OCI-LY3 (cell line): ENCODE data around the gene ZBTB43.
"Not testable (repeated sequence)": the region's sequence is repeated elsewhere in the genome, so short reads cannot be mapped to it uniquely, and the experiment has no call there.

Source experiments
- H2AFZ ChIP-seq: fragments of 200-600, 300-600 bp; shearing (Covaris generic); 2 replicates; pipeline ENCODE4 v1.6.0; 2014; ENCODE audit warnings: antibody characterized with exemption, low read depth, low read length
- H3K27ac ChIP-seq: fragments of 200-600, 300-600 bp; sonication (generic); 2 replicates; pipeline ENCODE4 v1.5.1; 2014; ENCODE audit warnings: mild to moderate bottlenecking, low read length, moderate library complexity, mixed read lengths
- H3K27me3 ChIP-seq: fragments of 200-600, 300-600 bp; sonication (generic); 2 replicates; pipeline ENCODE4 v1.6.1; 2014; ENCODE audit warnings: low read depth, low read length, mixed read lengths
- H3K36me3 ChIP-seq: fragments of 200-600, 300-600 bp; sonication (generic); replicated peaks from 2 replicates; pipeline ENCODE3; 2014; ENCODE audit warnings: low read depth, low read length, mixed read lengths
- H3K4me1 ChIP-seq: fragments of 300-600, 200-600 bp; sonication (generic); 2 replicates; pipeline ENCODE4 v1.6.1; 2014; ENCODE audit warnings: low read length, mixed read lengths
- H3K4me2 ChIP-seq: fragments of 200-600, 300-600 bp; sonication (generic); 2 replicates; pipeline ENCODE4 v1.6.1; 2014; ENCODE audit warnings: low read length, mixed read lengths
- H3K4me3 ChIP-seq: fragments of 300-600, 200-600 bp; sonication (generic); 2 replicates; pipeline ENCODE4 v1.5.1; 2014; ENCODE audit warnings: antibody characterized with exemption, mild to moderate bottlenecking, low read length, moderate library complexity
- H3K79me2 ChIP-seq: fragments of 300-600, 200-600 bp; shearing (Covaris generic); 2 replicates; pipeline ENCODE4 v1.6.1; 2014; ENCODE audit warnings: mild to moderate bottlenecking, low read length, mixed read lengths
- H3K9ac ChIP-seq: fragments of 300-600, 200-600 bp; shearing (Covaris generic); 2 replicates; pipeline ENCODE4 v1.6.0; 2014; ENCODE audit warnings: mild to moderate bottlenecking, low read length, moderate library complexity
- H3K9me3 ChIP-seq: fragments of 200-600, 300-600 bp; shearing (Covaris generic); 2 replicates; pipeline ENCODE4 v1.6.1; 2014; ENCODE audit warnings: low read length, mixed read lengths; ENCODE audit not compliant: insufficient read depth
- H4K20me1 ChIP-seq: fragments of 200-600, 300-600 bp; sonication (generic); 2 replicates; pipeline ENCODE4 v1.6.1; 2016; ENCODE audit warnings: low read length, mixed read lengths; ENCODE audit not compliant: insufficient read depth
- EZH2phosphoT487 ChIP-seq: fragments of 200-600 bp; shearing (Covaris generic); IDR thresholded peaks from 2 replicates; pipeline ENCODE4 v1.6.1; 2018; ENCODE audit warnings: antibody characterized with exemption, mixed run types, low read depth
- TF ChIP-seq, protein P1 (sequence below): fragments of 200-600, 300-600 bp; sonication (generic); IDR thresholded peaks from 2 replicates; pipeline ENCODE4 v1.5.1; 2014; ENCODE audit warnings: antibody characterized with exemption, low read length, low read depth

ZBTB43 gene

DNA sequence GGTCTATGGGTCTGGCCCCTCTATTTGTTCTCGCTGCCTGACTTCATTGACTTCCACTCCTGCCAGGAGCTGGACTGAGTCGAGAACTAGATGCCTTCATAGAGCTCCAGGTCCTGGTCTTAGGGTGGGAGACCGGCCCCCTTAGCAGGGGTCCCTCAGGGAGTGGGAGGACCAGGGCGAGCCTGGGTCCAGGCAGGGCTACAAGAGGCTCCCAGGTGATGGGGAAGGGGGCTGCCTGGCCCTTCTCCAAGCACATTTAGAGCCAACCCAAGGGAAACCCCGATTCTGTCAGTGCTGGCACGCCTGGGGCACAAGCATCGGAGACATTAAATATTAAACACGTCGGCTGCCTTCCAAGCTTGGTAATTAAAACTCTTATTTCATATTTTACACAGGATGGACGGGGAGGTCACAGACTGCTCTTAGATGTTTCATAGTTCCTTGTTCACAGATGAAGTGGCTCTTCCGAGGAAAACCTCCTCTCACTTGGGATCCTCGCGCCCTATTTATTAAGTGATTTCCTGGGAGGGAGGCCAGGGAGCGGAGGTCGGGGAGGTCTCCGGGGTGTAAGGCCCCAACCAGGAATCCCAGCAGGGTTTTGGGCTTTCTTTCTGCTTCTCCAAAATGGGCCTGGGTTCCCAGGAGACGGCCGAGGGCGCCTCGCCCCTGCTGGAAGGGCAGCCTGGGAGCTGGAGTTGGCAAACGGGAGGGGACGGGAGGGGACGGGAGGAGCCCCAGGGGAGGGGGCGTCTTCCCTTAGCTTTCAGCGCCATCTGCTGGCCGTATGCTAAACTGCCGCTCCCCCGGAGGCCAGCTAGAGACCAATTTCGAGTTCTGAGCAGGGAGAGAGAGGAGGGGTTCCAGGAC, 23.4 kb upstream of the ZBTB43 start:
- Histone ChIP-seq H3K36me3 (no peaks in the 10 kb centered on the region), H3K4me3 (peak overlapping the region; percentile 76), H4K20me1 (no peaks in the 10 kb centered on the region), H3K27me3 (peaks cover under 1% of the 10 kb centered on the region; the same call in 1 of the 2 replicates), H2AFZ (peak overlapping the region; percentile 98), H3K27ac (no peak overlapping the region), H3K4me2 (peak overlapping the region; percentile 79), H3K9ac (peak overlapping the region; percentile 64), H3K9me3 (no peaks in the 10 kb centered on the region), H3K4me1 (peaks cover 5% of the 10 kb centered on the region; the same call in 1 of the 2 replicates), H3K79me2 (no peaks in the 10 kb centered on the region)
- no peak for TF ChIP-seq EZH2phosphoT487
- TF ChIP-seq, protein P1, sequence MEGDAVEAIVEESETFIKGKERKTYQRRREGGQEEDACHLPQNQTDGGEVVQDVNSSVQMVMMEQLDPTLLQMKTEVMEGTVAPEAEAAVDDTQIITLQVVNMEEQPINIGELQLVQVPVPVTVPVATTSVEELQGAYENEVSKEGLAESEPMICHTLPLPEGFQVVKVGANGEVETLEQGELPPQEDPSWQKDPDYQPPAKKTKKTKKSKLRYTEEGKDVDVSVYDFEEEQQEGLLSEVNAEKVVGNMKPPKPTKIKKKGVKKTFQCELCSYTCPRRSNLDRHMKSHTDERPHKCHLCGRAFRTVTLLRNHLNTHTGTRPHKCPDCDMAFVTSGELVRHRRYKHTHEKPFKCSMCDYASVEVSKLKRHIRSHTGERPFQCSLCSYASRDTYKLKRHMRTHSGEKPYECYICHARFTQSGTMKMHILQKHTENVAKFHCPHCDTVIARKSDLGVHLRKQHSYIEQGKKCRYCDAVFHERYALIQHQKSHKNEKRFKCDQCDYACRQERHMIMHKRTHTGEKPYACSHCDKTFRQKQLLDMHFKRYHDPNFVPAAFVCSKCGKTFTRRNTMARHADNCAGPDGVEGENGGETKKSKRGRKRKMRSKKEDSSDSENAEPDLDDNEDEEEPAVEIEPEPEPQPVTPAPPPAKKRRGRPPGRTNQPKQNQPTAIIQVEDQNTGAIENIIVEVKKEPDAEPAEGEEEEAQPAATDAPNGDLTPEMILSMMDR = peak; percentile 95

DNA sequence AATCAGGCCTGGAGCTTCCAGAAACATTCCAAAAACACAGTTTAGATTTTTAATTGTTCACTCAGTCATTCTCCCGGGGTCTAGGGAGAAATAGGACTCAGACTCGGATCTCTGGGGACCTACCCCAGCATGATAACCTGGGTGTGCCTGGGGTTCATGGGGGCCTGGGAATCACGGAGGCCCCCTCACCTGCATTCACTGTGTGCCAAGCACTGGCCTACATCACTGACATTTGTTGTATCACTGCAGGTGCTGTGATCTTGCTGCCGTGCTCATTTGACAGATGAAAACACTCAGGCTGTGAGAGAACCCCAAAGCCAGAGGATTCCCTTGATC, 22.8 kb upstream of the ZBTB43 start:
- peaks cover 5% of the 10 kb centered on the region; the same call in 1 of the 2 replicates for H3K4me1 ChIP-seq
- H3K9me3 ChIP-seq = no peaks in the 10 kb centered on the region
- H3K27me3 ChIP-seq = peaks cover 7% of the 10 kb centered on the region
- no peaks in the 10 kb centered on the region for H3K36me3 ChIP-seq
- H2AFZ ChIP-seq = peak overlapping the region; percentile 36; the same call in 1 of the 2 replicates
- no peaks in the 10 kb centered on the region for H4K20me1 ChIP-seq
- no peak for TF ChIP-seq EZH2phosphoT487
- no peak overlapping the region for H3K9ac ChIP-seq
- no peaks in the 10 kb centered on the region for H3K79me2 ChIP-seq
- H3K27ac ChIP-seq = no peak overlapping the region
- H3K4me3 ChIP-seq = no peak overlapping the region
- peak overlapping the region; percentile 79 for H3K4me2 ChIP-seq

DNA sequence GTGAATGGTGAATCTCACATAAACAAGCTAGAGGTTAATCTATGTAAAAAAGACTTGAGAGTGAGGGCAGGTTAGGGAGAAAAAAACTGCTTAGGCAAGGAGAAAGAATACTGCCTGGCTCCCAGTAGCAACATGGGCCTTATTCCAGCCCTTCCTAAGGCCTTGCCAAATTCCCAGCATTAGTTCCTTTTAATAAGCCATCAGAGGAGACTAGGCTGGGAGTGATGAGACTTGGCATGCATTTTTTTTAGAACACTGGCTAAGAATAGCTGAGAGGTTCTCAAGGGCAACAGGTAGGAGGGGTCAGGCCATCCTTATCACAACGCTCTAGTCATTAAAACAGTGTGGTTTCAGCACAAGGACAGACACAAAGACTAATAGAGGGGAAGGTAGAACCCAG, 20.9 kb upstream of the ZBTB43 start:
- H3K4me2 ChIP-seq = no peak overlapping the region
- no peaks in the 10 kb centered on the region for H3K9me3 ChIP-seq
- H3K36me3 ChIP-seq = no peaks in the 10 kb centered on the region
- no peak overlapping the region for H2AFZ ChIP-seq
- peaks cover 25% of the 10 kb centered on the region for H3K27me3 ChIP-seq
- TF ChIP-seq EZH2phosphoT487 = no peak
- TF ChIP-seq, protein P1 = no peak
- peaks cover 5% of the 10 kb centered on the region; the same call in 1 of the 2 replicates for H3K4me1 ChIP-seq
- H3K79me2 ChIP-seq = no peaks in the 10 kb centered on the region
- H4K20me1 ChIP-seq = no peaks in the 10 kb centered on the region
- H3K4me3 ChIP-seq = no peak overlapping the region
- no peak overlapping the region for H3K9ac ChIP-seq
- no peak overlapping the region for H3K27ac ChIP-seq

DNA sequence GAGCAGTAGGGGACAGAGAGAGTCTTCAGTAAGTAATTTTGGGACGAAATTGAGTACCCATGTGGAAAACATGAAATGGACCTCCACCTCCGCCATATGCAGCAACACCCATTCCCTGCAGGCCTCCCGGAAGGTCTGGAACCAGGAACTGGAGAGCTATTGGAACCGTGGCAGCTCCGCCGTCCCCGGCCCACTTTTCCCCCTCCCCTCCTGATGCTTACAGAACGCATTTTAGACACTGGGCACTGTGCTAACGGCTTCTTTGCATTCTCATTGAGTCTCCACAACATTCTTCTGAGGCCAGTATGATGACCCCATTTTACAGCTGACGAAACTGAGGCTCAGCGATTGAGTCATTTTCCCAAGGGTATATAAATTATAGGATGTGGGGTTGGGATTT, 20.4 kb upstream of the ZBTB43 start:
- Histone ChIP-seq H3K27ac (no peak overlapping the region), H3K9me3 (no peaks in the 10 kb centered on the region), H3K4me3 (no peak overlapping the region), H3K79me2 (no peaks in the 10 kb centered on the region), H3K4me1 (peaks cover 5% of the 10 kb centered on the region; the same call in 1 of the 2 replicates), H3K36me3 (no peaks in the 10 kb centered on the region), H3K4me2 (no peak overlapping the region), H4K20me1 (no peaks in the 10 kb centered on the region), H3K27me3 (peaks cover 25% of the 10 kb centered on the region), H3K9ac (no peak overlapping the region), H2AFZ (no peak overlapping the region)
- TF ChIP-seq, protein P1 = no peak
- no peak for TF ChIP-seq EZH2phosphoT487

DNA sequence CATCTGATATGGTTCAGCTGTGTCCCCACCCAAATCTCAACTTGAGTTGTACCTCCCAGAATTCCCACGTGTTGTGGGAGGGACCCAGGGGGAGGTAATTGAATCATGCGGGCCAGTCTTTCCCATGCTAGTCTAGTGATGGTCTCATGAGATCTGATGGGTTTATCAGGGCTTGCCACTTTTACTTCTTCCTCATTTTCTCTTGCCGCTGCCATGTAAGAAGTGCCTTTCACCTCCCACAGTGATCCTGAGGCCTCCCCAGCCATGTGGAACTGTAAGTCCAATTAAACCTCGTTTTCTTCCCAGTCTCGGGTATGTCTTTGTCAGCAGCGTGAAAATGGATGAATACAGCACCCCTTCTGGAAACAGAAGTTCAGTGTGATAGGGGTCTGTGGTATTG, 20.0 kb upstream of the ZBTB43 start:
- not testable (repeated sequence) for H3K79me2 ChIP-seq, H3K4me3 ChIP-seq, H3K9ac ChIP-seq, H3K36me3 ChIP-seq, H3K4me2 ChIP-seq, H3K27ac ChIP-seq, H3K9me3 ChIP-seq, H2AFZ ChIP-seq, H4K20me1 ChIP-seq, H3K4me1 ChIP-seq
- peaks cover 28% of the 10 kb centered on the region for H3K27me3 ChIP-seq
